ENCODE results near the gene RPAP2.
"Not testable (repeated sequence)": the region's sequence is repeated elsewhere in the genome, so short reads cannot be mapped to it uniquely, and the experiment has no call there.

RPAP2 gene

DNA sequence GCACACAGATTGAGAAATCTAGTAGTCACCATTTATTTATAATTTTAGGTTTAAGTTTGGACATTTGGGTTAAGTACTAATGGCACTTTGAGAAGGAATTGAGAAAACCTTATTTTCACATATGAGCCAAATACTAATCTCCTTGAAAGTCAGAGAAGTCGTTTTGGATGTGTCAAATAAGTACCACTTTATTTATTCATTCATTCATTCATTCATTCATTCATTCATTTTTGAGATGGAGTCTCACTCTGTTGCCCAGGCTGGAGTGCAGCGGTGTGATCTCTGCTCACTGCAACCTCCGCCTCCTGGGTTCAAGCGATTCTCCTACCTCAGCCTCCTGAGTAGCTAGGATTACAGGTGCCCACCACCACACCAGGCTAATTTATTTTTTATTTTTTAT, 79.1 kb downstream of the RPAP2 start:
- not testable (repeated sequence) for DNase-seq

DNA sequence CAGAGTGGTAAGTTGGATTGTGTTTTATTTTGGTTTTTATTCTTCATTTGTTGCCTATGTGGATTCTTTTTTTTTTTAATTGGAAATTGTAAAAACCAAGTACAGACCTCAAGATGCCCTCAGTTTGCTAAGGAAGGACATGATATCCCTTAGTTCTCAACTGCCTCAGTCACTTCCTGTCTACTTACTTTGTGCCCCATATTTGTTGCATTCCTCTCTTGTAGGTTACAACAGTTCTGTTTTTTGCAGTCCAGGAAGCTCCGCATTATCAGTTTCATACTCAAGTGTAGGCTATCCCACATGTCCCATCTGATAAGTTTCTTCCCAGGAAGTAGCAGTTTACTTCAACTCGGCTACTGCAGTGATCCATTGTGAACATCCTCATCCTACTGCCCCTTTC, 82.0 kb downstream of the RPAP2 start:
- DNase-seq: no peak

DNA sequence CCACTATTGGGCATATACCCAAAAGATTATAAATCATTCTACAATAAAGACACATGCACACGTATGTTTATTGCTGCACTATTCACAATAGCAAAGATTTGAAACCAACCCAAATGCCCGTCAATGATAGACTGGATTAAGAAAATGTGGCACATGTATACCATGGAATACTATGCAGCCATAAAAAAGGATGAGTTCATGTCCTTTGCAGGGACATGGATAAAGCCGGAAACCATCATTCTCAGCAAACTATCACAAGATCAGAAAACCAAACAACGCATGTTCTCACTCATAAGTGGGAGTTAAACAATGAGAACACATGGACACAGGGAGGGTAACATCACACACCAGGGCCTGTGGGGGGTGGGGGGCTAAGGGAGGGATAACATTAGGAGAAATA, 95.1 kb downstream of the RPAP2 start:
- not testable (repeated sequence) for DNase-seq

DNA sequence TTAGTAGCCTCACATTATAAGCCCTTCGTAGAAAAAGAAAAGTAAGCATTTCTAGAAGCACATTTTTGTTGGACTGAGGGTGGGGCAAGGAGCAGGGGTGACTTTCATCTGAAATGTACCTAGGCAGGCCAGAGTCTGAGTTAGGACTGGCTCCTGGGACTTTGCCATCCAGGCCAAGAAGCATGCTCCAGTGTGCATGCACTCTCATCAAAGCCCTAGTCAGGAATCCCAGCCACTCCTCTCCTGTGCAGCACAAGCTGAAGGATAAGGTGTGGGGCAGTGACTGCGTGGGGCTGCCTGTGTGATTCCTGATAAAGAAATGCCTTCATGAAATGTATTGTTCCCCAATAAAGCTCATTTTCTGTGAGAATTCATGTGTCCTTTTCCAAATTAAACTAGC, 99.7 kb downstream of the RPAP2 start:
- no peak for DNase-seq

DNA sequence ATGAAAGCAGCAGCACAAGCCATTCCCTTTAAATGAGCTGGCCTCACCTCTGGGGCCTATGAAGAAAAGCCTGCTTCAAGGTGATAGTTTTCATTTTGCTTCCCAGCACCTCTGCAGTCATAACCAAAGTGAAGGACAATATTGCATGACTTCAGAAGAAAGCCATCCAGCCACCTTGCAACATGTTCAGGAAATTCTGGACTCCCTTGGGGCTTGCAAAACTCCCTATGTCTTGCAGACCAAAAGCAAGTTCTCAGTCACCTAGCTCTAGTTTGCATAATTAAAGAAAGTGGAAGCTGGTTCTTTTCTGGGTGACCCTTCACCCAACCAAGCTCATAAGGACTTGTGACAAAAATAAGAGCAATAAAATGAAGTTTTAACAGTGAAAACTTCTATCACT, 100.2 kb downstream of the RPAP2 start:
- DNase-seq: no peak

DNA sequence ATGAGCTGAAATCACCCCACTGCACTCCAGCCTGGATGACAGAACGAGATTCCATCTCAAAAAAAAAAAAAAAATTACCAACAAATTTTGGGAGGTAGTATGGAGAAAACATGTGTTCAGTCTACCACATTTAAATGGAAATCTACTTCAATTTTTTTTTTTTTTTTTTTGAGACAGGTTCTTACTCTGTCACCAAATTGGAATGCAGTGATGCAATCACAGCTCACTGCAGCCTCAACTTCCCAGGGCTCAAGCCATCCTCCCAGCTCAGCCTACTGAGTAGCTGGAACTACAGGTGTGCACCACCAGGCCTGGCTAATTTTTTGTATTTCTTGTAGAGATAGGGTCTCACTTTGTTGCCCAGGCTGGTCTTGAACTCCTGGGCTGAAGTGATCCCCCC, 105.8 kb downstream of the RPAP2 start:
- no peak for DNase-seq

DNA sequence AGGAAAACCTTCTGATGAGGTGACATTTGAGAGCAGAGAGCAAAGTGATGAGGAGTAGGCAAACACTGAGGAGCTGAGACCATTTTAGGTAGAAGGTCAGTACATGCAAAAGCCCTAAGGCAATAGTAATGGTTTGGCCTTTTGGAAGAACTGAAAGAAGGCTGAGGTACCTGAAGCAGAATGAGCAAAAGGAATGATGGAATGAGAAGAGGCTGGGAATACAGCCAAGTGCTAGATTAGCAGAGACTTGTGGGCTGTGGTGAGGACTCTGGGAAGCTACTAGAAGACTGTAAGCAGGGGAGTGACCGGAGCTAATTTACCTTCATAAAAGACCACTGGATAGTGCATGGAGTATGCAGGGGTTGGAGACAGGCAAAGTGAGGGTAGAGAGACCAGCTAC, 110.0 kb downstream of the RPAP2 start:
- no peak for DNase-seq

DNA sequence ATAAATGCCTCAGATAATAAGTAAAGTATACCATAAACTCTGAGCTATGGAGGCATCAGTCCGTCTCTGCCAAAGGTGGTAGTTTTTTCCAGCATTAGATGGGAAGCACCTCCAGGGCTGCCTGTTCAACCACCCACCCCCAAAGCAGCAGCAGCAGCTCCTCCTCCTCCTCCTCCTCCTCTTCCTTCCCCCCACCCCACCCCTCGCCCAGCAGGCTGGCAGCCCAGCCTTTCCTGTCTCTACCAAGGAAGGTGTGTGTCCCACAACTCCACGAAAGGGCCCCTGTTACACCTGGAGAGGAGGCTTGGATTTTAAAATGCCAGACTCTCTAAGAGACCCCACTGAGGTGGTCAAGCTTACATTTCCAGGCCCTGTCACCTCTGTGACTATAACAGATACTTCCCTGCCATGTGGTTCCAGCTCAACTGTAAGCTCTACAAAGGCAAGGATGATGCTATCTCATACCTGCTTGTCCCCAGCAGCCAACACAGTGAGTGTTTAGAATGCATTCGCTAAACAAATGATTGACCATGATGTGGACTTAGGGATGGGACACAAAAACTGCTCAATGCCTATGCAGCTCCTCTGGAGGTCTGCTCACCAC, 111.2 kb downstream of the RPAP2 start:
- no peak for DNase-seq

DNA sequence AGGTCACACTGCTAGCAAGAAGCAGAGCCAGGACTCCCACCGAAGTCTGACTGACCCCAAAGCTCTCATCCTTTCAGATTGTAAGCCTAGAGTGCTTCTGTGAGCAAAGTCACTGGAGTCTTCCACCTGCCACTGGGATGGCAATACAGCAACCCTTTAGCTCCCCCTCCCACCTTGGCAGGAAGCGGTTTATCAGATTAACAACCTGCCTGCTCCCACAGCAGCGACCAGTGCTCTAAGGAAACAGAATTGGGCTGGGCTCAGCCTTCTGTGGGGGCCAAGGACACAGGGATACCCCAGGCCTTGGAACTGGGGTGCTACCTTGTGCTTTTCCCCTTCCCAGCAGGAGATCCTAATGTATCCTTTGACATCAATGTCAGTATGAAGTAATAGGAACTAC, 111.8 kb downstream of the RPAP2 start:
- DNase-seq: peak; percentile 33 to 49

DNA sequence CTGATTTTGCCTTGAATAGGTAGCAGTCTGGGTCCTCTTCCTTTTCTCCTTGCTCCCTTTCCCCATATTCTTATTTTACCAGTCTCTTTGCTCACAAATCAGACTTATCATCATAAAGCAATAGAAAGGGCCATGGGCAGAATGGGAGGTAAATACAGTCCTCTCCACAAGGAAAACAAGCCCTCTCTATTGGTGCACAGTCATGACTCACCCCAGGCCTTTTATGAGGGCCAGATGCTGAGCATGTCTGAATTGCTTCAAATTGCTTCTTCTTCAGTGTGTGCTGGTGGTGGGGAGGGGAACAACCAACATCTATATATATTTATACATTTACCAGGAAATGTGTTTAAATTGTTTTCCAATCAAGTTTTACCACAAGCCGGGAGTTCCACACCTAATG, 112.7 kb downstream of the RPAP2 start:
- DNase-seq: no peak

DNA sequence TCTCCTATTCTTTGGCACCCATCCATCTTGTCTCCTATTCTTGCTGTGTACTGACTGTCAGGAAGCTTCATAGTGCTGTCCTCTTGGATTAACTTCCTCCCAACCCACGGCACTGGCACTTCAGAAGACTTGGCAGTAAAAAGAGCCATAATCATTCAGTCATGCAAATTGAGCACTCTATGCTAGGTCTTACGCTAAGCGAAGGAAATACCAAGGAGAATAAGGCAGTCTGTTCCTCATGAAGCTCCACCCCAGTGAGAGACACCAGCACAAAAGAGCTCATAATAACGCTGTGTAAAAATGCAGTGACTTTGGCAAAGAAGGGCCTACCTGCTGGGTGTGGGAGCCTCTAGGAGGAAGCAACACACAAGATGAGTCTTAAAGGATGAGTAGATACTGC, 120.8 kb downstream of the RPAP2 start:
- DNase-seq: no peak

DNA sequence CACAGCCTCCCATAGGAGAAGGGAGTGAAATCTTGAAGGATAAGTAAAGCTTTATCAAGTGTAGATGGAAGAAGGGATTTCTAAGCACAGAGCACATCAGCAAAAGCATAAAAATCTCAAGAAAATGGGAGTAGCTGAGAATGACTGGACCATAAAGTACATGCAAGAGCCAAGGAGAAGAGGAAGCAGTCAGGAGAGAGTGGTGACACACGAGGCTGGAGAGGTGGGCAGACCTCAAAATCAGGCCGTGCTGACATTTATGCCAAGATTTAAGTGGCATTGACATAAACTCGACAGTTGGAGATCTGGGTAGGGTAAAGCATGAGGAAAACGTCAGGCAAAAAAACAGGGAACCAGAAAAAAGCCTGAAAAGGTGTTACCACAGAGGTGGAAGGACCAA, 125.5 kb downstream of the RPAP2 start:
- DNase-seq: no peak

DNA sequence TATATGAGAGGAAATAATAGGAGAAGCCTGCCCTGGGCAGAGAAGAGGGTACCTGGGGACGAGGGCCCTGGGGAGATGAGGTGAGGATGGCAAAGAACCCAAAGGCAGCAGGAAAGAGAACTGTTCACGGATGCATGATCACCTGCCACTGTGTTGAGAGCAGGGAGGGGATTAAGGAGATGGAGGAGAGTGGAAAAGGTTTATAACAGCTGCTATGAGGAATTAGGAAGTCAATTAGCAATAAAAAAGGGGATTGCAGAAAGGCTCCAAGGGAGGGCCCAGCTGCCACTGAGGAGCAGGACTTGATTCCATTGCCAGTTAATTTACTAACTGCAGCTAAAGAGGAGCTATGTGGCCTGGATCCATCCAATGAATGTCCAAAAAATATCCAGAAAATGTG, 126.8 kb downstream of the RPAP2 start:
- no peak for DNase-seq

DNA sequence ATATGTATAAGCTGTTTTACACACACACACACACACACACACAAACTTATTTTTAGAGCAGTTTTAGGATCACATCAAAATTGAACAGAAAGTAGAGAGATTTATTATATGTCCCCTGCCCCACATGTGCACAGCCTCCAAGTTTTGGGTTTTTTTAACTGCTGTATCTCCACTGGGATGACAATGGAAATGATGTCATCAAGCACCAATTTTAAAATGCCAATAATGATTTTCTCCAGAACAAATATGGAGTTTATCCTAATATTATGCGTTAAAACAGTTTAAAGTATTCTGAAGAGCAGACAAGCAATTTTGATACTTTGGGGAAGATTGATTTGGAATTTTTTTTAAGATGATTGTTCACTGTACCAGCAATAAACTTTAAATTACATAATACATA, 131.2 kb downstream of the RPAP2 start:
- DNase-seq: no peak

DNA sequence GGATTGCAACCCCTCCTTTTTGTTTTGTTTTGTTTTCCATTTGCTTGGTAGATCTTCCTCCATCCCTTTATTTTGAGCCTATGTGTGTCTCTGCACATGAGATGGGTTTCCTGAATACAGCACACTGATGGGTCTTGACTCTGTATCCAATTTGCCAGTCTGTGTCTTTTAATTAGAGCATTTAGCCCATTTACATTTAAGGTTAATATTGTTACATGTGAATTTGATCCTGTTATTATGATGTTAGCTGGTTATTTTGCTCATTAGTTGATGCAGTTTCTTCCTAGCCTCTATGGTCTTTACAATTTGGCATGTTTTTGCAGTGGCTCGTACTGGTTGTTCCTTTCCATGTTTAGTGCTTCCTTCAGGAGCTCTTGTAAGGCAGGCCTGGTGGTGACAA, 135.7 kb downstream of the RPAP2 start:
- not testable (repeated sequence) for DNase-seq

DNA sequence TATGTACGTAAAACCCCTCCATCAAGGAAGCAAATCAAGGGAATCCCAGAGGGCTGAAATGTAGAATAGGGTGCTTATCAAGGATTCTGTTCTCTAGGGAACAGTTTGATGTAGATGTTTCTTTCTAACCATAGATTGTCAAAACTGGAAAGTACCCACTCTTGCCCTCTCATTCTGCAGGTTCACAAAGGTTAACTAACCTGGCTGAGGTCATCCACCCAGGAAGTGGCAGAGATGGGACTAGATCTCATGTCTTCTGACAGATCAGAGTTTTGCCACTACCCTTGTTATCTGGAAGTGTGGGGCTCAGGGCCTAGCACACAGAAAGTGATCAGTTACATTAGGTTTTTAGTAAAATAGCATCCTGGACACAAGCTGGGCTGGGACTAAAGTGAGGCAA, 140.4 kb downstream of the RPAP2 start:
- no peak for DNase-seq

DNA sequence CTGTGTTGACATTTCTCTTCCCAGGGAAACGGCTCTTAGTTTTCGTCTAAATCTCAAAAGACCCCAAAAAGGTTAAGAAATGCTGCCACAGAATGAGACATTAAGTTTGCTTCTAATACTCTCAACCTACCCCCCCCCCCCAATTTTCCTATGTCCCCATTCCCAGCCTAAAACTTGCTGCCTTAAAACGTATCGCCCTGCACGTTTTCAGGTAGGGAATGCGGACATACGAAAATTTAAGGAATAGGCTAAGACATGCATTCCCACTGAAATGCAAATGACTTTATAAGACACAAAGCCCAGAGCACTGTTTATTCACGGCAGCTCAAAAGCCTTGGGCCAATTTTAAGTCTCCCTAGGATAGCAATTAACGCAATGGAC, 142.4 kb downstream of the RPAP2 start:
- DNase-seq: no peak

DNA sequence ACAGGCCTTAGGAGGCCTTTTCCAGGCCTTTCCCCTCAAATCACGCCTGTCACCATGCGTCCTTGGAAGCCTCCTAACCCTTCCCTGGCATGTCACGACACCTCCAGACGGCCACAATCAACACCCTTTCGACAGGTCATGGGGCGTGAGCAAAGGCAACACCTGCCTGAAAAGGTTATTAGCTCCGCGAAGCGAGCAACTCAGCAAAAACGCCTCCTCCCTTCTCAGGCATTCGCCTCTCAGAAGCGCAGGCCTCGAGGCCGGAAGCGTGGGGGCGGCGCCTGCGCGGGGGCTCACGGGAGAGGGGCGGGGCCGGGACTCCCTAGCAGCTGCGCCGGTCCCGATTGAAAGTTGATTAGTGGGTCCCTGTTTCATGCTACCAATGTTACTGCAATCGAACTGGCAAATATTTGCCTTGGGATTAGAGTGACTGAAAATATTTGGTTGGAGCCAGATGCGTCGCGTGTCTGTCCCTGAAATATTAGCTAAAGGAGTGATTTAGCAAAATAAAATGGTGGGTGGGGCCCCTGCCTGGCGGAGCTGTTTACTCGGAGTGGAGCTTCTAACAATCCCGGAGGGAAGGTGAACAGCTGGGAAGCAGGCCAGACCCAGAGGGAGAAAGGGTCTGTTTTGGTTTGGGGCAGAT, 143.0 kb downstream of the RPAP2 start:
- DNase-seq: no peak

DNA sequence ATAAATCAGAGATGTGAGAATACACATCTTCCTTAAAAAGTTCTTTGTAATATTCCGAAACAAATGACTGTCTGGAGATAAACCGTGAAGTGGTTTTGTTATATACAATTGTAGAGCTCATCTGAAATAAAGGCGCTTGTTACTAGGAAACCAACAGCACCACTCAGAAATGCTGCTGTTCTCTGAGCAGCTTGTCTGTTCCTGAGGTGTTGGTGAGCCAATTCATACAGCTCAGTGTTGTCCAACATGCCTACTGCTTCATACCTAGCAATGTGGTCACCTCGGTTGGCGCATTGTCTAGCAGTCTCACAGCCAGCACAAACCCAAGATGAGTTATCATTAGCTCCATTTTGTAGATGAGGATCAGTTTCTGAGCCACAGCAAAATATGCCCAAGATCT, 143.5 kb downstream of the RPAP2 start:
- DNase-seq: no peak

DNA sequence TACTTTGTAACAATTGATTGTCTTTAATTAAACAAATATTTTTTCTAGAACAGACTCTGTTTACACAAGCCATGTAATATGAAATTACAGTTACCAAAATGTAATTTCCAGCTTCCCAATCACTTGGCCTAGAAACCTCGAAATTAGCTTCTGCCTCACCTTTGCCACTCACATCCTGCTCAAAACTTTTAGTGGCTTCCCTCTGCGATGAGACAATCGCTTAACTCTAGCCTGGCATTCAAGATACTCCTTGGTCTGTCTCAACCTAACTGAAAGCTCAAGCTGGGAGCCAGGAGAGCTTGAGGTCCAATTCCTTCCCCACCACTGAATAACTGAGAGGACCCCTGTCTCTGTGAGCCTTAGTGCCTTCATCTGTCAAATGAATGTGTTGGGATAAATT, 145.0 kb downstream of the RPAP2 start:
- DNase-seq: no peak

DNA sequence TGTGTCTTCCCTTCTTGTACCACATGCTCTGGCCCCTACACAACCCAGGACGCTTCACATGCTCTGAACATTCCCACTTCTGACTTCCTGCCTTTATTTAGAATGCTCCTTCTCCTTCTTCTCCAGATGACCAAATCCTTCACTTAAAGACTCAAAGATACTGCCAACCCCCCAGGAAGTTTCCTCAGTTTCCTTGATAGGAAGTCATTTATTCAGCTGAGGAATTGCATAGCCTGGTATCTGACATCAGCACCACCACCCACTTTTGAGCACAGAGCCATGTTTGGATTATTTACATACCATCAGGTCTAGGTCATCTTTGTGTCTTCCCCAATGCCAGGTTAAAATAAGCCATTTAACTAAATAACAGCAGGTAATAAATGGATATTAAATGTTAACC, 145.5 kb downstream of the RPAP2 start:
- DNase-seq: no peak

DNA sequence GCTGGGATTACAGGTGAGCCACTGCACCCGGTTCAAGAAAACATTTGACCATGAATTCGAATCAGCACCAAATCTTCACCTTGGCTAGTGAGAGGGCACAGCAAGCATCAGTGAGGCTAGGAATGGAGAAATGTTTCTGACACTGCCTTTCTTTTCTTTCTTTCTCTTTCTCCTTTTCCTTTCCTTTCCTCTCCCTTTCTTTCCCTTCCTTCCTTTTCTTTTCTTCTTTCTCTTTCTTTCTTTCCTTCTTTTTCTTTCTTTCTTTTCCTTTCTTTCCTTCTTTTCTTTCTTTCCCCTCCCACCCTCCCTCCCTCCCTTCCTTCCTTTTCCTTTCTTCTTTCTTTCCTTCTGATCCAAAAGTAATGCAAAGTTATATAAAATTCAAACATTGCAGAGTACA, 147.0 kb downstream of the RPAP2 start:
- no peak for DNase-seq

DNA sequence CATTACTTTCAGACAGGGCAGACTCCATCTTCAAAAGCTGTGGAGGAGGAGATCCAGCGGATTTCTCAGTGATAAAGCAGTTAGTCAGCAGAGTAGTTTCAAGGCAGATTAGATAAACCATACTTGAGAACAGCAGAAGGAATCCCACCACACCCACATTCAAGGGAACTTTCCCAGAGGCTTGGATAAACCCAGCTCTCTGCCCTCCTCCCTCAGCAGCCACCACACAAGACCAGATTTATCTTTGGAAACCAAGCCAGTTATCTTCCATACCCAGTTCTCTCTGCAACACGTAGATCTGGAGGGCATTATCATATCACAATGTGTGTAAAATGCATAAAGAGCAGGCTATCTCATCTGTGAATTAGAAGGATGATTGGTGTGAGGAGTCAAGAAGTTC, 147.7 kb downstream of the RPAP2 start:
- no peak for DNase-seq

DNA sequence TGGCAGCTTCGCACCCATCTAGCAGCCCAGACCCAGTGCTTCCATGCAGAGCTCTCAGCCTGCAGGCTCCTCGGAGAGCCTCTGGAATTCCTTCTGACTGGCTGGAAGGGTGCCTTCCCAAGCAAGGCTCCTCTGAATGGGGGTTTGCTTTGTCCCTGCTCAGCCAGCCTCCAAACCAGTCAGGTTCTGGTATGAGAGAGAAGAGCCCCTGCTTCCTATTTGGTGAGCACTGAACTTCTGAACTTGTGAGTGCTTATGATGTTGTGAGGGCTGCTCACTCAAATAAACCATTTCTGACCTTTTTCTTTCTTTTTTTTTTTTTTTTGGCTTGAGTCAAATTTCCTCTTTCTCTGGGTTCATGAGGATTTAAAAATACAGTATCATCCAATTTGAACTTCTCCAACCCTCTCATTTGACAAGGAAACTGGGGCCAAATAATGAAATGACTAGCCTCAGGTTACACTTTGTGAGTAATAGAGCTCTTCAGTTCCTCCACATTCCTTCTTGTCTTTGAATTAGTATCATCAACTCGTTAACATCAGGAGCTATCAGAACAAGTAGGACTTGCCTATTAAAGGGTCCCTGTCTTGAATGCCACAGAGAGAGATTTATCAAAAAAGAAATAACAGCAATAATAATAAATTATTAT, 148.3 kb downstream of the RPAP2 start:
- DNase-seq: no peak

DNA sequence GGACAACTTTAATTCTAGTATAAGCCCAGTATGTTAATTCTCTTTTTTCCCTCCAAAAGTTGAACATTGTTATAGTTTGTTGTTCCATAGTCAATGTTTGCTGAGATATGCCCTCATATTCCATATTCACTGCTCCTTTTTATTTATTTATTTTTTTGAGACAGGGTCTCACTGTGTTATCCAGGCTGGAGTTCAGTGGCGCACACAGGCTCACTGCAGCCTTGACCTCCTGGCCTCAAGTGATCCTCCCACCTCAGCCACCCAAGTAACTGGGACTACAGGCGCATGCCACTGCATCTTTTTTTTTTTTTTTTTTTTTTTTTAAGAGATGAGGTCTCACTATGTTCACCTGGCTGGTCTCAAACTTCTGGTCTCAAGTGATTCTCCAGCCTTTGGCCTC, 149.1 kb downstream of the RPAP2 start:
- DNase-seq: no peak
